Activated T-helper 2 cell treated with anti-CD3 and anti-CD28 coated beads, Interferon-gamma antibody, Interleukin-2, Interleukin-4, amounts not matched to agents 10 μg/mL and 5 μg/mL and 100 μg/mL, durations not matched to agents 14 hours and 24 hours and 36 hours (primary cell): ENCODE data around the gene PIK3C3. TPM values are rescaled to one million over a fixed set of nuclear protein-coding genes. Genes with fewer than 3 reads are reported as not detected.

ENCODE experiments used
- DNase-seq: peaks from one replicate; pipeline ENCODE4 v3.0.0; 2021; ENCODE audit warnings: low spot score
- H3K27ac Mint-ChIP-seq: one replicate; pipeline ENCODE4 v1.8.0; 2021; ENCODE audit warnings: mixed read lengths
- H3K27me3 Mint-ChIP-seq: one replicate; pipeline ENCODE4 v1.8.0; 2021; ENCODE audit warnings: low read depth, mixed read lengths
- H3K36me3 Mint-ChIP-seq: one replicate; pipeline ENCODE4 v1.8.0; 2021; ENCODE audit warnings: low read depth, mixed read lengths
- H3K4me1 Mint-ChIP-seq: one replicate; pipeline ENCODE4 v1.8.0; 2021; ENCODE audit warnings: low read depth, mixed read lengths
- H3K4me3 Mint-ChIP-seq: one replicate; pipeline ENCODE4 v1.8.0; 2021; ENCODE audit warnings: low read depth, mild to moderate bottlenecking, moderate library complexity, mixed read lengths
- H3K9me3 Mint-ChIP-seq: one replicate; pipeline ENCODE4 v1.8.0; 2021; ENCODE audit warnings: mixed read lengths
- intact Hi-C: fragments of 100-400 bp; cut with micrococcal nuclease; formaldehyde crosslinking; loops from one replicate; pipeline ENCODE4 v1.15.1; 2023
- total RNA-seq: library from RNA; stranded (reverse); gene quantifications from 2 replicates; pipeline ENCODE4 v1.2.3, GENCODE V29; 2022

PIK3C3 gene
- 50.4 and 51.6 TPM in 2 replicates for total RNA-seq

DNA sequence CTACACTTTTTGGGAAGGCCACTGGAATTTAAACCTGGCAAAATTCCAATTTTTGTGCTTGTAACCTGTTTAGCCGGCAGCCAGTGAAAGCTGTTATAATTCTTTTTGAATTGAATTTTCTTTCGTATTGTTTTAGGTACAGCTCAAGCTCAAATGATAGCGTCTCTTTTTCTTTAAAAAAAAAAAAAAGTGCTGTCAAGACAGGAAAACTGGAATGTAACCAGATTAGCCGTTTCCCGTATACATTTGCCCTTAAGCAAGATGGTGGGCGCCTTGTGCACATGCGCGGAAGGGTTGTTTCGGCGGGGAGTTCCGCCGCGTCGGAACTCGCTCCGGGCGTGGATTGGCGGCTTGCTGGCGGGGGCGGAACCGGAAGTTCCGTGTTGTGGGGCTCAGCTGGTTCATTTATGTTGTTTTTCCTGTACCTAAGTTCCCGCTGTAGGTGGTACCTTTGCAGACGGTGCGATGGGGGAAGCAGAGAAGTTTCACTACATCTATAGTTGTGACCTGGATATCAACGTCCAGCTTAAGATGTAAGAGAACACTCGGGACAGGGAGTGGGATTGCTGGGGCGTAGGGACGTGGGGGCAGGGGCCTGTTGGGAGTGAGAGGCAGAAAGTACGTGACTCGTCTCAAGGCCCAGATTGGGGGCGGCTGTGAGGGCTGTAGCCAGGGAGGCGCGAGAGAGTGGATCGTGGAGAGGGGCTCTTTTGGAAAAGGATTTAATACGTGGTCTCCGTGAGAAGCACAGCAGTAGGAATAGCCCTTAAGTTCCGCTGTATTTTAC lies at the start of gene PIK3C3:
Gene PIK3C3 (plus strand): TSS at position 408 of the 787 bp plus-strand sequence. CDS start 58 bp downstream, at position 466.
- peaks cover 26% of the 10 kb centered on the region for H3K36me3 Mint-ChIP-seq
- peaks cover 23% of the 10 kb centered on the region for H3K4me1 Mint-ChIP-seq
- peaks cover 3% of the 10 kb centered on the region for H3K27me3 Mint-ChIP-seq
- no peaks in the 10 kb centered on the region for H3K9me3 Mint-ChIP-seq
- peak within 1 kb of the TSS; percentile 98 for H3K27ac Mint-ChIP-seq
- peak; percentile 93 for DNase-seq
- peak within 1 kb of the TSS; percentile 100 for H3K4me3 Mint-ChIP-seq
- intact Hi-C loops: loop anchor here (1.0 to 2.0 kb wide), 3 partner anchors 20 to 48 kb away; no protein-coding TSS in a partner anchor

DNA sequence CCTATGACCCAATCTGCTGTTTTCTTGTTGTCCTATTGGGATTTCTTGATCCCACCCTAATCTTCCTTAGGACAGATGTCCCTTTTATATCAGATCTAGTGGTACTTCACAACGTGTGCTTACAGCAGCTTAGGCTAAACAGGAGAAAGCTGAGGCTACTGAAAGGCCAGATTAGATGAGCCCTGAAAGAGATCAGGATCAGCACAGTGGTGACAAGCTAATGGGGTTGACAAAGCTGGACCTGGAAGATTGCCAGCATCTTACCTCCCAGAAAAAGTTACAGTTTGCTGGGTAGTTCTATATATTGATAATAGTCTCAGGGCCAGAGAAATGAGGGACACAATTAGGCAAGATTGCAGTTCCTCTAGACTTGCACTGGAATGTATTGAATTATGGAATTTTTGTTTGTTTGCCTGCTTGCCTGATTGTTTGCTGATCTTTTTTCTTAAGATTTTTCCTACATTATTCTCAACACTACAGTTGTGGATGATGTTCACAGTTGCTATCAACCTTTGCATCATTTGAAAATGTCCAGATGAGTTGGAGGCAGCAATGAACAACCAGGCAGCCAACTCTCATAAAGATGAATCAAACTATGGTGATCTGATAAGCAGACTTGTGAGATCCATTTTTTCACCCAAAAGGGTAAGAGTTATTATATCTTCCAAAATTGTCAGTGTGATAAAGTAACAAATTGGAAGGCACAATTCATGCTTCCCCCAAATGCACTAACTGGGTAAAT lies 49.1 kb upstream of the PIK3C3 start:
- no peak overlapping the region for H3K4me3 Mint-ChIP-seq
- peak overlapping the region; percentile 56 for H3K27ac Mint-ChIP-seq
- DNase-seq: no peak
- intact Hi-C loops: loop anchor here (2.0 to 10.0 kb wide), 3 partner anchors 41 to 141 kb away; partner anchors contain the start of gene PIK3C3
- peaks cover 16% of the 10 kb centered on the region for H3K4me1 Mint-ChIP-seq
- H3K27me3 Mint-ChIP-seq: peaks cover 9% of the 10 kb centered on the region
- H3K9me3 Mint-ChIP-seq: no peaks in the 10 kb centered on the region
- H3K36me3 Mint-ChIP-seq: no peaks in the 10 kb centered on the region

DNA sequence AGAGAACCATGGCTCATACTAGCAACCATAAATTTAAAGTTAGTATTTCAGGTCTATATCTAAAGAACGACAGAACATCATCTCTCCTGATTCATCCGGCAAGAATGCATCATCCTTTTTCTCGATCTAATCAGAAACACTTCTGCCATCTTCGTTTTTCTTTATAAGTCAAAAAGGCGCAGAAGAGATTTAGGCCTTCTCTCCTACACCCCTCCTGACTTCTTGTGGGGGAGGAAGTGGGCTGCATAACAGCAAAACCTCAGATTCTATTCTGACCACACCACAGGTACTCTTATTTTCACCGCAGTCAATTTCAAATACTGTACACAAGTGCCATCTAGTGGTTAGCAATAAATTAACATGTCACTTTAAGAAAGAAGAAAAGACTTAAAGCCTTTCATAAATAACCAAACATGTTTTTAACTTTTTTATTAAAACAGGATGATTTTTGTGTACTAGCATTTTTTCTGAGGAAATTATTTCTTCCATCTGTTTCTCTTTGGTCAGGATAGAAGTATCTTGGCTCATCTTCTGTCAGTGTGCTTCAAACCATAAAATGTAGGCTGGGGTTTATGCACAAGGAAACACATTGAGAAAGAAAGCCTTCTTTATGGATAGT lies 48.4 kb upstream of the PIK3C3 start:
- peaks cover 9% of the 10 kb centered on the region for H3K27me3 Mint-ChIP-seq
- H3K9me3 Mint-ChIP-seq: no peaks in the 10 kb centered on the region
- peak overlapping the region; percentile 56 for H3K27ac Mint-ChIP-seq
- H3K36me3 Mint-ChIP-seq: no peaks in the 10 kb centered on the region
- peaks cover 16% of the 10 kb centered on the region for H3K4me1 Mint-ChIP-seq
- peak; percentile 27 for DNase-seq
- no peak overlapping the region for H3K4me3 Mint-ChIP-seq
- intact Hi-C loops: loop anchor here (2.0 to 10.0 kb wide), 3 partner anchors 40 to 142 kb away; partner anchors contain the start of gene PIK3C3

DNA sequence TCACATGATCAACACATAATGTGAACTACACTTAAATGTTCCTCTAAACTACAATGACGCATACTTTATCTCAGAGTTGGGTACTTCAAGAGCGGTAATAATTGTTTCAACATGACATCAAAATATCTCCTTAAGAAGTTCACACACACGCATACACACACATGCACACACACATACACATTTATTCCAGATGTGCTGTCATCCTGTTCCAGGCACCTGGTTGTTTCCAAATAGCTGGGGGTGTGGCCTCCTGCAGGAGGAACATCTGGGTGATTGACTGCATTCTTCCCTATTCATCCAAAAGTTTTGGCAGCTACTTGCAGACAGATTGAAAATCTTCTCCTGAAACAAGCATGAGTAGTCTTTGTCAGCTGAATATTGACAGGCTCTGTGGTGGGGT lies 37.9 kb upstream of the PIK3C3 start:
- H3K4me3 Mint-ChIP-seq: no peak overlapping the region

DNA sequence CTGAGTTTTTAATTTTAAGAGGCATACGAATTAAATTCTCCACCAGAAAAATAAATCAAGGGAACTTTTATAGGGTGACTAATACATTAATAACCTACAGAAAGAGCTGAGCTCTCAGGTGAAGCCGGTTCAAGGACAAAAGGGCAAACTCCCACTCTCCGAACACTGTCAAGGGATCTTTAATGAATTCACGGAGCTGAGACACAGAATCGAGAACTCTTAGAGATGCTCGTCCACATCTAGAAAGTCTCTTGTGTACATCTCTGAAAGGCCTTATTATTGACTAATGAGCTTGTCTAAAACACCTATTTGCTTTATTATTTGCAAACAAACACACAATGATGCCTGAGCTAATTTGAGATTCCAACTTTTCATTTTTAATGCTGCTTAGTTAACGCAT lies 33.3 kb upstream of the PIK3C3 start:
- no peaks in the 10 kb centered on the region for H3K9me3 Mint-ChIP-seq
- no peak for DNase-seq
- no peak overlapping the region for H3K27ac Mint-ChIP-seq
- no peaks in the 10 kb centered on the region for H3K36me3 Mint-ChIP-seq
- no peaks in the 10 kb centered on the region for H3K4me1 Mint-ChIP-seq
- intact Hi-C loops: no loop called here
- peaks cover 28% of the 10 kb centered on the region for H3K27me3 Mint-ChIP-seq
- H3K4me3 Mint-ChIP-seq: no peak overlapping the region

More for the DNA sequence above, 37.9 kb upstream of the PIK3C3 start:
- no peaks in the 10 kb centered on the region for H3K9me3 Mint-ChIP-seq
- peaks cover 20% of the 10 kb centered on the region for H3K27me3 Mint-ChIP-seq
- no peak overlapping the region for H3K27ac Mint-ChIP-seq
- H3K4me1 Mint-ChIP-seq: no peaks in the 10 kb centered on the region
- intact Hi-C loops: no loop called here
- no peaks in the 10 kb centered on the region for H3K36me3 Mint-ChIP-seq
- DNase-seq: no peak

DNA sequence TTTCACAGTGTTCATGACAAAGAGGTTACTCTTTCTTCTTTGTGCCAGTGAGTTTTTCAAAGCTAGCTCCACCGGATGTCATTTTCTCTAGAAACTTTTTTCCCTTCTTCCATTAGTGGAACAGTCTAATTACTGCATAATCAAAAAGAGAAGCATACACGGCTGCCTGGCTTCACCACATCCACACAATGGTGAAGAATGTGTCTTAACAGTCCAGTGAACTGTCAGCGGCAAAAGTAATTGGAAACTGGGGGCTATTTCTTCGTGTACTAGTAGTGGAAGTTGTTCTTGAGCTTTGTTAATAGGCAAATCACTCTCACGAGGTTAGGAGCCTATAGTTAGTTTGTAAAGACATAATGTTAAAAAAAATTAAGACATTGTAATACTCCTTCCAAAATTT lies 32.9 kb upstream of the PIK3C3 start:
- no peaks in the 10 kb centered on the region for H3K9me3 Mint-ChIP-seq

DNA sequence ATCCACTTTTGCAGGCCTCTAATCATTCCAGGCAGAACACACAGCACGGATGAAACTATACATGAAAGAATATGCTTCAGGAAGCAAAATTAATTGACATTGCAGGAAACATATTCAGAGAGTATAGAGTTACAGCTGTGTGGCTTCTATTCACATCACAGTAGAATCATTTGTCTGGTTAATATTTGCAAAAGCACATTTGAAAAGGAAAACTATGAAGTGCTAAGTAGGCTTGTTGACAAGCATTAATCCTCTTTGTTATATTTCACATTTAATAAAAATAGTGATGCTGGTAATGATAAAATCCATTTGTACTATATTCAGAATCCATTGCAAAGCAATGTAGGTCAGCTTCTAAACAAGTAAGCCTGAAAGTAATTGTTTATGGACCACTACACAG lies 32.2 kb upstream of the PIK3C3 start:
- Mint-ChIP-seq H3K27me3 (peaks cover 21% of the 10 kb centered on the region), H3K36me3 (no peaks in the 10 kb centered on the region), H3K27ac (no peak overlapping the region), H3K4me3 (no peak overlapping the region), H3K4me1 (no peaks in the 10 kb centered on the region), H3K9me3 (no peaks in the 10 kb centered on the region)
- intact Hi-C loops: no loop called here
- DNase-seq: no peak

More for the DNA sequence above, 32.9 kb upstream of the PIK3C3 start:
- H3K4me1 Mint-ChIP-seq: no peaks in the 10 kb centered on the region
- H3K4me3 Mint-ChIP-seq: no peak overlapping the region
- no peak overlapping the region for H3K27ac Mint-ChIP-seq
- DNase-seq: no peak
- H3K27me3 Mint-ChIP-seq: peaks cover 24% of the 10 kb centered on the region
- H3K36me3 Mint-ChIP-seq: no peaks in the 10 kb centered on the region
- intact Hi-C loops: no loop called here

DNA sequence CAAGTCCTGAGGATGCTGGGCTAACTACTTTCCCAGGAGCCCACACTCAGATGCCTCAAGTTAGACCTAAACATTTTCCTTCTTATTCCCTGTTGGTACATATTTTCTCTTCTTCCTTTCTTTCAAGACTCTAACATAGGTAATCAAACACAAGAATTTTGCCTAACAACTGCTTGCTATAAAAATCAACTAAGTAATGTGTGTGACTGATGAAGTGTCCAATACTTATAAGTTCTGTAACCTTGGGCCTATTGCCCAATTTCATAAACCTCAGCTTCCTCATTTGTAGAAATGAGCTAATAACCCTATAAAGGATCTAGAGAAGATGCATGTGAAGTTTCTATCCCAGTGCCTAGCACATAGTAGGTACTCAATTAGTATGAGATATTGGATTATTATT lies 31.6 kb upstream of the PIK3C3 start:
- no peak for DNase-seq
- intact Hi-C loops: no loop called here
- no peaks in the 10 kb centered on the region for H3K9me3 Mint-ChIP-seq
- H3K27ac Mint-ChIP-seq: no peak overlapping the region
- no peaks in the 10 kb centered on the region for H3K36me3 Mint-ChIP-seq
- H3K4me3 Mint-ChIP-seq: no peak overlapping the region
- H3K4me1 Mint-ChIP-seq: no peaks in the 10 kb centered on the region
- H3K27me3 Mint-ChIP-seq: peaks cover 18% of the 10 kb centered on the region

DNA sequence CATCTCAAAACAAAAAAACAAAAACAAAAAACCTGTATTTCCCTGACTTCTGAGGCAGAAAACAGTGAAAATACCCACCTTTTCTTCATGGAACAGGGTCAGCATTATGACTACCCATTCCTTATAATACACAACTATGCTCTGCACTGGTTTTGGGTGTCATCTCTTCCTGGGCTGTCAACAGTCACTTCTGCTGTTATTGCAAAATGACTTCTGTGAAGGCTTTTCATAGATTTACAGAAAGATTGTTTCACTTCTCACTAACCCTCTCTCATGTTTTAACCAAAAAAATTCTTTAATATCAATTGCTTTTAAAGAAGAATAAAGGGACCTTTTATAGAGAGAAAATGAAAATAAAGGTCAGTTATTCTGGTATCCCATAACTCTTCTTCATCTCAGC lies 26.5 kb upstream of the PIK3C3 start:
- Mint-ChIP-seq H3K9me3 (no peaks in the 10 kb centered on the region), H3K27me3 (peaks cover 16% of the 10 kb centered on the region), H3K4me3 (no peak overlapping the region), H3K36me3 (no peaks in the 10 kb centered on the region), H3K4me1 (no peaks in the 10 kb centered on the region), H3K27ac (no peak overlapping the region)
- no peak for DNase-seq
- intact Hi-C loops: no loop called here

DNA sequence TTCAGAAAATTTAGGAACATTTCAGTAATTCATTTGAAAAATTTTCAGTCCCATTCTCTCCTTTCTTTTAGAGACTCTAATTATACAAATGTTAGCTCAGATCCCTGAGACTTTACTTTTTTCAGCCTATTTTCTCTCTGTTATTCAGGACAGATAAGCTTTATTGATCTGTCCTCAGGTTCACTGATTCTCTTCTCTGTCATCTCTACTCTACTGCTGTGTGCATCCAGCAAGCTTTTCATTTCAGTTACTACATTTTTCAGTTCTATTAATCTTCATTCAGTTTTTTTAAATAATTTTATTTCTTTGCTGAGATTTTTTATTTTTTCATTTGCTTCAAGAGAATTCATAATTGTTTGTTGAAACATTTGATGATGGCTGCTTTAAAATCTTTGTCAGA lies 22.1 kb upstream of the PIK3C3 start:
- no peak overlapping the region for H3K4me3 Mint-ChIP-seq
- no peaks in the 10 kb centered on the region for H3K9me3 Mint-ChIP-seq
- peaks cover 3% of the 10 kb centered on the region for H3K4me1 Mint-ChIP-seq
- no peak overlapping the region for H3K27ac Mint-ChIP-seq
- intact Hi-C loops: no loop called here
- no peak for DNase-seq
- H3K36me3 Mint-ChIP-seq: no peaks in the 10 kb centered on the region
- peaks cover 7% of the 10 kb centered on the region for H3K27me3 Mint-ChIP-seq

DNA sequence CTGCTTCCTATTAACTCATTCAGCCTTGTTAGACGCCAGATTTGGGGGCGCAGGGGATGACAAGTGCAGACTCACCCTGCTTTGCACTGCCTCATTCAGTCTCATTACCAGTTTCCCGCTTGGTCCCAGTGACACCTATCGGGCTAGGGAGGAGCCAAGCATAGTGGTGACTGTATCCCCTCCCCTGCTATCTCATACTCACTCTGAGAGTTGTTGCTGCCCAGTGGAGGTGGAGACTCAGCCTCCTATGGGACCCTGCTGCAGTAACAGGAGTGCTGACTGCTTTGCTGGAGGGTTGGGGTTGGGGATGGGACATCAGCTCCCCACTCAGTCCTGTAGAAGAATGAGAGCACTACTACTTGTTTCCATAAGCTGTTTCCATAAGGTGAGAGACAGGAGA lies 21.3 kb upstream of the PIK3C3 start:
- Mint-ChIP-seq H3K36me3 (no peaks in the 10 kb centered on the region), H3K4me1 (peaks cover 5% of the 10 kb centered on the region), H3K27me3 (peaks cover 7% of the 10 kb centered on the region), H3K9me3 (no peaks in the 10 kb centered on the region), H3K4me3 (no peak overlapping the region), H3K27ac (no peak overlapping the region)
- intact Hi-C loops: no loop called here
- DNase-seq: no peak

DNA sequence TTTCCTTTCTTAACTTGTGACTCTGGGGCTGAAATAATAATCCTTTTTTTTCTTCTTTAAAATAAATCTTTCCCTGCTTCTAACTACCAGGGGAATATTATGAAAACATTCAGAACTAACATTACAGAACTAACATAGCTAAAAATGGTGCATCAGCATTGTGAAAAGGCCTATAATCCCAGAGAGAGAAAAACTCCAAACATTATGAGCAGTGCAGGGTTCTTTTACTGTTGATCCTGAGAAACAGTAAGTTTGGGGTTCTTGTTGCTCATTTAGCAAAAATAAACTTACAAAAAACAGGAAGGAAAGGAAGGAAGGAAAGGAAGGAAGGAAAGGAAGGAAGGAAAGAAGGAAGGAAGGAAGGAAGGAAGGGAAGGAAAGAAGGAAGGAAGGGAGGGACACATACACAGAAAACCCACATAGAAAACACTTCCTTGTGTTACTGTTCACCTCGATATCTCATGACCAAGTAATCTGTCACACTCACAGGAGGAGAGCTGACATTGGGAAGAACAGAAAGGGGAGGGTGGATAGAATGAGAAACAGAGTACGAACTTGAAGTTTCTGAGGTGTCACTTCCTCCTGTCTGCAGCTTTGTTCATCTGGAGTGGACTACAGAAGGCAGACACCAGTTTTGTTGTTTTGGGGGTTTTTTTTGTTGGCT lies 18.4 kb upstream of the PIK3C3 start:
- H3K9me3 Mint-ChIP-seq: no peaks in the 10 kb centered on the region
- no peak overlapping the region for H3K27ac Mint-ChIP-seq
- DNase-seq: no peak
- H3K27me3 Mint-ChIP-seq: peaks cover 7% of the 10 kb centered on the region
- H3K4me1 Mint-ChIP-seq: peaks cover 5% of the 10 kb centered on the region
- no peak overlapping the region for H3K4me3 Mint-ChIP-seq
- intact Hi-C loops: no loop called here
- H3K36me3 Mint-ChIP-seq: no peaks in the 10 kb centered on the region
